Gastroesophageal sphincter (tissue), 3 donors: ENCODE results near the gene OSGIN1.

Source experiments
- CTCF ChIP-seq, 4 experiments: fragments of 200-600 bp in 2 of 4; fragments of 450-650 bp in 2 of 4; sonication (generic) in 1 of 4; IDR thresholded peaks; one replicate each; pipeline ENCODE4 v1.5.1; 2017 to 2019; ENCODE audit warnings: antibody characterized with exemption in 4 of 4, mild to moderate bottlenecking in 2 of 4, moderate library complexity in 2 of 4
- POLR2A ChIP-seq, 2 donors: fragments of 450-650 bp; IDR thresholded peaks; one replicate each; pipeline ENCODE4 v1.6.1; 2017; ENCODE audit warnings: antibody characterized with exemption in 2 of 2, mild to moderate bottlenecking in 2 of 2, moderate library complexity in 1 of 2

- TF ChIP-seq CTCF (IDR thresholded peaks at IDR 0.05): no peak
- TF ChIP-seq POLR2A (IDR thresholded peaks at IDR 0.05): no peak
Observed at GRCh38 chr16:83971165-83972130, 18.4 kb downstream of the OSGIN1 start.
